ENCODE results near the gene TBC1D2B.

Gene TBC1D2B

GRCh38 chr15:78071383-78071782 lies 6.1 kb downstream of the TBC1D2B start:
- DNase-seq = no peak

- no peak for DNase-seq
Observed at GRCh38 chr15:78070049-78070700, 7.3 kb downstream of the TBC1D2B start.

GRCh38 chr15:78069462-78070029 lies 8.0 kb downstream of the TBC1D2B start:
- no peak for DNase-seq

- DNase-seq = no peak
Observed at GRCh38 chr15:78069052-78069414, 8.5 kb downstream of the TBC1D2B start.

GRCh38 chr15:78067328-78068228 lies 9.9 kb downstream of the TBC1D2B start:
- no peak for DNase-seq

GRCh38 chr15:78065973-78066946 lies 11.3 kb downstream of the TBC1D2B start:
- DNase-seq = no peak

- DNase-seq = no peak
Observed at GRCh38 chr15:78065284-78065872, 12.1 kb downstream of the TBC1D2B start.

GRCh38 chr15:78064544-78064943 lies 13.0 kb downstream of the TBC1D2B start:
- no peak for DNase-seq

GRCh38 chr15:78063970-78064385 lies 13.5 kb downstream of the TBC1D2B start:
- no peak for DNase-seq

- DNase-seq = no peak
Observed at GRCh38 chr15:78063217-78063616, 14.3 kb downstream of the TBC1D2B start.

- DNase-seq = peak; percentile 9
Observed at GRCh38 chr15:78061963-78062427, 15.5 kb downstream of the TBC1D2B start.

- no peak for DNase-seq
Observed at GRCh38 chr15:78060232-78060631, 17.3 kb downstream of the TBC1D2B start.

- no peak for DNase-seq
Observed at GRCh38 chr15:78059110-78059839, 18.2 kb downstream of the TBC1D2B start.

- no peak for DNase-seq
Observed at GRCh38 chr15:78058401-78058935, 19.0 kb downstream of the TBC1D2B start.

GRCh38 chr15:78057803-78058202 lies 19.7 kb downstream of the TBC1D2B start:
- no peak for DNase-seq

GRCh38 chr15:78056714-78057269 lies 20.7 kb downstream of the TBC1D2B start:
- no peak for DNase-seq

GRCh38 chr15:78055919-78056713 lies 21.4 kb downstream of the TBC1D2B start:
- no peak for DNase-seq

- no peak for DNase-seq
Observed at GRCh38 chr15:78054966-78055365, 22.5 kb downstream of the TBC1D2B start.

GRCh38 chr15:78054518-78054917 lies 23.0 kb downstream of the TBC1D2B start:
- DNase-seq = no peak

- no peak for DNase-seq
Observed at GRCh38 chr15:78052545-78052944, 25.0 kb downstream of the TBC1D2B start.

All from NCI-H2227 treated with DMSO at 0.1 percent for 48 hours (cell line).